ENCODE results near the gene MEIS2.

The MEIS2 gene

DNA sequence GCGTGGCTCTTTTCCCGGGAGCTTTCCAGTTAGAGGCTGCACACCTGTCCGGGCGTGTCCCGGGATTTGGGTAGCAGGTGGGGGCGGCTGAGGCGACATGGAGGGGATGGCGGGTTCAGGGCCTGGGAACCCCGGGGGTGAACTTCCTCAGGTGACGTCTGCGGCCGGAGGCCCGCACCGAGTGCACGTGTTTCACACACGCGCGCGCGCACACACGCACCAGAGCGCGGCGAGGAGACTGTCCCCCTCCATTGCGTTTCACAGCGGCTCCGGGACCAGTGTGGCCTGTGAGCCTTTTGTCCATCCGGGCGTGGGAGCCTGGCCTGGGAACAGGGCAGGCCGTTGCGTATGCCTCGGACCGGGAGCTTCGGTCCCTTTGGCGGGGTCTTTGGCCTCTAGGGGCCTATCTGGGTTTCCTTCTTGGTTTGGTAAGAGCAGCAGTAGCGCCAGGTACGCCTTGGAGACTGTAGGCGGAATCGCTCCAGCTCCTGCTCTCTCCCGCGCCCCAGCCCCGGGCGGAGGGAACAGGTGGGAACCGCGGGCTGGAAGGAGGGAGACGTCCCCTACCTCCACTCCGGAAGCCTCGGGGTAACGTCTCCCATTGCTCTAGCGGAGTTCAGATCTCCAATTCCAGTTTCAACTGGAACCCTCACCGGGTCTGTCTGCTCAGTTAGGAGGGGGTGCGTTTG, 220.0 kb downstream of the MEIS2 start:
- DNase-seq (ENCODE audit: low read depth, low spot score), result no peak

DNA sequence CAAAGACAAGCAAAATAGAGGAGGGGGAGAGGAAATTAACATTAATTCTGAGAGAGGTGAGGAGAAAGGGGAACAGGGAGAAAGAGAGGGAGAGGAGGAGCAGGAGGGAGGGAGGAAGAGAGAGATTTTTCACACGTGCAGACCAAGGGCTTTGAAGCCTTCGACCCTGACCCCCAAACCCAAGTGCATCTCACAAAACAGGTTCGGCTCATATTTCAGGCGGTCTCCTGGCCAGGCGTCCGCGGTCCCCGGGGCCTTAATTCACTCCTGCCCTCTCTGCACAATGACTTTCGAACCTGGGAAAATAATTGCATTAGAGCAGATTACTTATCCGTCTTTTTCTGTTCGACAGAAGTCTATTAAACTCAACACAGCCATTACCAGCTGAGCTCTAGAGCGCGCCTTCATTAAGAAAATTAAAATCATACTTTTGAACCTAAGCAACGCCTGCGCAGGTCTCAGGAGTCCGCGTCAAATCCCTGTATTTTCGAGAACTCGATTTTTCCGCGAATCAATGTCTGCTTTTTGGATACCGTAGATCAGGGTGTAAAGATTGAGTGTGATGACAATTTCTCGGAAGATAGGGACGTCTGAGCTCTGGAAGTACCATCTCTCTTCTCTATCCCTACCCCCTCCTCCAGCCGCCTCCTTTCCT, 220.7 kb downstream of the MEIS2 start:
- no peak for DNase-seq (ENCODE audit: low read depth, low spot score)

DNA sequence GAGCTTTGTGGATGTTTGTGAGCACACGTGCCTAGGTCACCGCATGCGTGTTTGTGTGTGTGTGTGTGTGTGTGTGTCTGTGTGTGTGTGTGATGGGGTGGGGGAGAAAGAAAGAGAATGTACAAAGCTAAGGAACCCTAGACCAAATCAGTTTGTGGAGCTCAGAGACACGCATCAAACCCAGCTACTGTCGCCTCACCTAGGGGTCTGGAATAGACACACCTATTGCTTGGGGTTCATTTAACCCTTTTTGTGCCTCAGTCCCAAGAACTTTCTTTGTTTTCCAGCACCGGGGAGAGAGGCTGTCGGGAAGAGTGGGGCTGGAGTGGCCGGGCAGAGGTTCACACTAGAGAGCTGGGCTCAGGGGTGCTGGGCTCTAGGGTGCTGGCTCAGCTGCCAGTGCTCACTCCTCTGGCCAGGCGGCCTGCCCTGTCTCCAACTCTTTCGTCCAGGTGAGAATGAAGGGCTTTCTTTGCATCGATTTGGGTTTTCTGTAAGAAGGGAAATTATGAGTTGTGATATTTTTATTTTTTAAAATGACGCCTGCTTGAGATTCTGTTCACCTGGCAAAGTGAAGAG, 221.6 kb downstream of the MEIS2 start:
- DNase-seq (ENCODE audit: low read depth, low spot score), result no peak

DNA sequence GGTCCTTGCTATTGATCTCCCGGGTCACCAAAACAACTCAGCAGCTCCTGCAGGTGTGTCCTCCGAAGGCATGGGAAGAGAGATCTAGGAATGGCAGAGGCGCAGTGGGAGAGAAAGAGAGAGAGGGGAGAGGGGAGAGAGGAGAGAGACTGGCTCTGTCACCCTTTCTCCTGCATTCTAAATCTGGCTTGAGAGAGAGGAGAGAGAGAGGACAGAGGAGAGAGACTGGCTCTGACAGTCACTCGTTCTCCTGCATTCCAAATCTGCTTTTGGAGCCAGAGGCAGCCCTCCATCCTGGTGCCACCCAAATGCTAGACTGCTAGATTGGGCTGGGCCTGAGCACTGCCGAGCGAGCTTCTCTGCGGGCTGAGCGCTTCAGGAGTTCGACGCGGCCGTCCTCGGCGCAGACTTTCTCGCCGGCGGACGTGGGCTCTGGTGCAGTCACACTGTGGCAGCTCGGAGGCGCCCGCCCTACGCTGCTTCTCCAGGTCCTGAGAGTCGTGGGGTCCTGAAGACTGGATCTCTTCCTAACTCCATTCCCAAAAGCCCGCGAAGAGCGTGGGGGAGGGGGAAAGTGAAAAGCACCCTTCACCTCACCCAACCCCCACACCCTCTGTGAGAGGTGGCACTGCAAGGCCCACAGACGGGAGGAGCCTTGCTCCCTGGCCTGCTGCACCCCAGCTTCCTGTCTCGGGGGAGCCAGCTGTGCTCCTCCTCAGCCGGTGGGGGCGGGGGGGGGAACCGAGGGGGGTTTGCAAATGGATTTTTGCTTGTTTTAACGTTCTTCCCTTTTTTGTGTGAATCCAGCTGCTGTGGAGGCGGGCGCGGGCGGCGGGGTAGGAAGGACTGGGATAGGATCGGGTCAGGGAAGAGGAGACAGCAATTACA, 222.3 kb downstream of the MEIS2 start:
- DNase-seq (ENCODE audit: low read depth, low spot score), result no peak

DNA sequence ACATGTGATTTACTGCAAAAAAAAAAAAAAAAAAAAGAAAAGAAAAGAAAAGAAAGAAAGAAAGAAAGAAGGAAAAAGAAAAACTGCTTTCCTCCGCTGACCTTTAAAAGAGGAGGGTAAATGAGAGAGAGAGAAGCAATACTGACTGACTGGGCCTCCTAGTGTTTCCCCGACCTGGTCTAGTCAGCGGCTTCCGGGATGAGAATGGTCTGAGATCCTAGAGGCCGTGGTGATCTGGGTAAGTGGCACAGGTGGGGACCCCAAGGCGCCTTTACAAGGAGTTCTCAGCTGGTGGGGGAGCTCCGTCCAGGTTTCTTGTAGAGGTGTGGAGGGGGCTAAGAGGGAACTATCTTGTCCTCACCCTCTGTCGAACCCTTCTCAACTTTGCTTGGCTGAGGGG, 223.1 kb downstream of the MEIS2 start:
- DNase-seq (ENCODE audit: low read depth, low spot score), result no peak

DNA sequence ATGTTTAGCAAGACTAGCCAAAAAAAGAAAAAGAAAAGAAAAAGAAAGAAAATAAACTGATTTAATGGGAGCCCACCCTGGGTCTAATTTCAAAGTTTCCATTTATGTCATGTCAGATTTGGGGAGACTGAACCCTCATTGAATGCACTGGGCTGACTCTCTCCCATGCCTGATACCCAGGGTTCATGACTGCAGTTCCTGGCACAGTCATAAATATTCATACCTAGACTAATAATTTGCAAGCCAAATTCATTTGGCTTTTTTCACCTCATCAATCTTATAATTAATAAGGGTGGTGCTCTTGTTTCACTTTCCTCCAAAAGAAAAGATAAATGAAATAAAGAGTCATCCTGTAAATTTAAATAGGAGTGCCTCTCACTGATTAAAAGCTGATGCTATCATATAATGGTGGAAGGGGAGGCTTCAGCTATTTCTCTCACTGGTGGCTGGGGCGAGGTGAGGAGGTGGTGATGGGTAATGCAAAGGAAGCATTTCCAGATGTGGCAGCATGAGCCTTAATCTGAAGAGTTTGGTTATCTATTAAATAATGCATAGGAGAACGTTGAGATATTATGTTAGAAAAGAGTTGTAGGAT, 224.5 kb downstream of the MEIS2 start:
- no peak for DNase-seq (ENCODE audit: low read depth, low spot score)

DNA sequence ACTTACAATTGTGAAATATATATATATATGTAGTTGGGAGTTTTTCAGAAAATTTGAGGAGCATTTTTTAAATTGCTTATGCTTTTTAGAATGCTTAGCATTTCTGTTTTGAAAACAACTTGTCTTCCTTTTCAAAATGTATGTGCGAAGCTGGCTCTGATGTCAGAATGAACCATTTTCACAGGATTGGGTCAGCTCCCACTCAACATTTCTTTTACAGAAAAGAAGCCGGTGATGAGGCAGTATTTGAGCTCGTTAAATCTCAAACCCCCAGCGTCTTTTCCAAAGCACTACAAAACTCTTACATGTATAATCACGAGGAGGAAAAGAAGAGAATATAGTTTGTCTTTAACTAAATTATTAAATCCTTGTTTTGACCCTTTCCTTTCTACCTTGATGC, 225.4 kb downstream of the MEIS2 start:
- no peak for DNase-seq (ENCODE audit: low read depth, low spot score)

DNA sequence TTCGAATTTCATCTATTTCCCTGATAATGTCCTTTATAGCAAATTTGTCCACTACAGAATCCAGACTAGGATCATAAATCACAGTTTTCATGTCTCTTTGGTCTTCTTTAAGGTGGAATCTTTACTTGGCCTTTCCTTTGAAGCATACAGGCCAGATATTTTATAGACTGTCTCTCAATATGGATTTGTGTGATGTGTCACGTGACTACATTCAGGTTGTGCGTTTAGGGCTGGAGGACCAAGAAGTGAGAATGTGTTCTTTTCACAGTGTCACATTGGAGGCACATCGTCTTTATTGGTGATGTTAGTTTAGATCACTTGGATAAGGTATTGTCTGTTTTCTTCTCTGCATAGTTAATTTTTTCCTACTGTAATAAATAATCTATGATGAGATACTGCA, 232.9 kb downstream of the MEIS2 start:
- no peak for DNase-seq (ENCODE audit: low read depth, low spot score)

DNA sequence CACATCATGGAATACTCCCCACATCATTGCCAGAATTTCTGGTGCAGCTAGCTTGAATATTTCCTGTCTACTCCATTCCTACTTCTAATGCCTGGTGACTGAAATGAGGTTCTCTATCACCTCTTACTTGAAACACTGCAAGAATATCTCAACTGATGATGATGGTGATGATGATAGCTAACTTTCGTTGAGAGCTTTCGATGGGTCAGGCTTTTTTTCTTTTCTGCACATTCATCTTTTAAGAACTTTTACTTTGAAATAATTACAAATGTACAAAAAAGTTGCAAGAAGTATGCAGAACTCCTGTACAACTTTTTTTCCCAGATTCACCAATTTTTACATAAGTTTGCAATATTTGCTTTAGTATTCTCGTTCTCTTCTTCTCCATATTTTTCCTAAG, 233.5 kb downstream of the MEIS2 start:
- no peak for DNase-seq (ENCODE audit: low read depth, low spot score)

DNA sequence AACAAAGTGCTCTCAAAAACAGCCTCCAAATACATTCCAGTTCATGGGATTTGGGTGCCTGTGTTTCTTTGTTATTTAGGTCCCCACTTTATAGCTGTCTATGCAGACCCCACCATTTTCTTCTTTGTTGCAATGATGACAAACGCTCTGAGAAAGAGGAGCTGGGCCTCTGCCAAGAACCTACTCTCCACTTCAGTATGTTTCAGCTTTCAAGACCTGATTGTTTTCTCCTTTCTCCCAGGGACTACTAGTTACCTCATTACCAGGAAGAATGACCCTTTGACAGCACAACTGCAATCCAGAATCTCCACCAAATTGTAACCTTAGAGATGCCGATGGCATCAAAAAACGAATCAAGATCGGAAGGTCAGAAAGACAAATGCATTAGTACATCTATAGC, 236.8 kb downstream of the MEIS2 start:
- DNase-seq (ENCODE audit: low read depth, low spot score), result no peak

DNA sequence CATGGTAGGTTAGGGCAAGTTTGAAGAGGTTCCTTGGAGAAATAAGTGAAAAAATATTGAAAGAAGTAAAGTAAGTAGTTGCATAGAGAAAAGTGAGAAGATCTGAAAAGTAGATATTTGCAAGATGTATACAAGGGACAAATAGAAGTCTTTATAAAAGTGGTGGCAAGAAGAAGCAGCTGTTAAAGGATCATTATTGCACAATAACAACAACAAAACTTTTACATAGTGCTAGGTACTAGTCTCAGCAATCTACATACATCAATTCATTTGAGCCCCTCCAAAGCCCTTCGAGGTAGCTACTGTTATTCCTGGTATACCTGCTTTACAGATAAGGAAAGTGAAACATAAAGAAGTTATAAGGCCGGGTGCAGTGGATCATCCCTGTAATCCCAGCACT, 239.6 kb downstream of the MEIS2 start:
- DNase-seq (ENCODE audit: low read depth, low spot score), result no peak

DNA sequence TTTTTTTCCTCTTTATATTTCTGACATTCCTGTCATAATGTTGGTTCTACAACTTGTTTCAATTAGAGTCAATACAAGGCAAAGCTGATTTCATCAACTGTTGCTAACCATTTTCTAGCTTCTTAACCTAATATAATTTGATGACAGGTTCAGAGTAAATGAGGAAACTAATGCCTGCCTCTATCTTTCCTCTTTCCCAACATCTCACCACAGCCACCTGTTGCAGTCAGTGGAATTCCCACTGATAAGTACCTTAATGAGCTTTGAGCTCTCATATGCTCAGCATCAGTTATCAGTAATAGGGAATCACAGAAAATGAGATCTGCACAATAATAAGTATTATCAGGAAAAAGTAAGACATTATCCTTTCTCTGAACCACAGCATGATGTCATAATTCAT, 241.9 kb downstream of the MEIS2 start:
- no peak for DNase-seq (ENCODE audit: low read depth, low spot score)

DNA sequence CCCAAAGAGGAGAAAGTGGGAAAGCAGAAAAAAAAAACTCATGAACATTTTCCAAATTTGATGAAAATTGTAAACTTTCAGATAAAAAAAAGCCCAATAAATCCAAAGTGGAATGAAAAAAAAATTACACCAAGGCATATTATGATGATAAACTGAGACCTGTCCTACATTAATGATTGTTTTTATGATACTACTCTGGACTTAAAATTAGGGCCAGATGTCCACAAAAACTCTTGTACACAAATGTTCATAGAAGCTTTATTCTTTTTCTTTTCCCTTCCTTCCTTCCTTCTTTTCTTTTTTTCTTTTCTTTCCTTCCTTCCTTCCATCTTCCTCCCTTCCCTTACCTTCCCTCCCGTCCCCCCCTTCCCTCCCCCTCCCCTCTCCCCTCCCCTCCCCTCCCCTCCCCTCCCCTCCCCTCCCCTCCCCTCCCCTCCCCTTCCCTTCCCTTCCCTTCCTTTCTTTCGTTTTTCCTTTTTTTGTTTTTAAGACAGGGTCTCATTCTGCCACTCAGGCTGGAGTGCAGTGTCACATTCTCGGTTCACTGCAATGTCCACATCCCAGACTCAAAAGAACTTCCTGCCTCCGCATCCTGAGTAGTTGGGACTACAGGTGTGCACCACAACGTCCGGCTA, 243.9 kb downstream of the MEIS2 start:
- no peak for DNase-seq (ENCODE audit: low read depth, low spot score)

DNA sequence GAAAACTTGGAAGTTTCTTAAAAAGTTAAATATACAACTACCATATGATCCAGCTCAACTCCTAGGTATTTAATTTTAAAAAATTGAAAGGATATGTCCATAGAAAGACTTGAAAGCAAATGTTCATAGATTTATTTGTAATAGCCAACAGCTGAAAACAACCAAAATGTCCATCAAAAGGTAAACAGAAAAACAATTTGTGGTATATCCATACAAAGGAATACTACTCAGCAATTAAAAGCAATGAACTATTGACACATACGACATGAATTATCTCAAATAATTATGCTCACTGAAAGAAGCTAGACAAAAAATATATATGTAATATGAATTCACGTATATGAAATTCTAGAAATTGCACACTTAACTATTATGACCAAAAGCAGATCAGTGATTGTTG, 249.5 kb downstream of the MEIS2 start:
- DNase-seq (ENCODE audit: low read depth, low spot score), result no peak

DNA sequence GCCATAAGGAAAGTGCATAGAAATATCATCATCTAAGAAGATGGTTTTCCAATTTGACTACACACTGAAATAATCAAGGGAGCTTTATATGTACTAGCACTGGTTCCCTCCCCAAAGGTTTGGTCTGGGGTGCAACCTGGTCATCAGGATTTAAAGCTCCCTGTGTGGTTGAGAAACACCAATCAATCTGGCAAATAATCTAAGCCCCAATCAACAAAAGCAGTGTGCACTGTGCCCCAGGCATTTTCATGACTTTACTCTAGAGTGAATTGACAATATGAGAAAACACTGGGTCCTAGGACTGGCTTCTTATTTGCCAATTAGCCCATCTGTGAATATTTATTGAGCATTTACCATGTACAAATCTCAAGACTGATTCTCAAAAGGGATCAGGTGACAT, 255.1 kb downstream of the MEIS2 start:
- no peak for DNase-seq (ENCODE audit: low read depth, low spot score)

DNA sequence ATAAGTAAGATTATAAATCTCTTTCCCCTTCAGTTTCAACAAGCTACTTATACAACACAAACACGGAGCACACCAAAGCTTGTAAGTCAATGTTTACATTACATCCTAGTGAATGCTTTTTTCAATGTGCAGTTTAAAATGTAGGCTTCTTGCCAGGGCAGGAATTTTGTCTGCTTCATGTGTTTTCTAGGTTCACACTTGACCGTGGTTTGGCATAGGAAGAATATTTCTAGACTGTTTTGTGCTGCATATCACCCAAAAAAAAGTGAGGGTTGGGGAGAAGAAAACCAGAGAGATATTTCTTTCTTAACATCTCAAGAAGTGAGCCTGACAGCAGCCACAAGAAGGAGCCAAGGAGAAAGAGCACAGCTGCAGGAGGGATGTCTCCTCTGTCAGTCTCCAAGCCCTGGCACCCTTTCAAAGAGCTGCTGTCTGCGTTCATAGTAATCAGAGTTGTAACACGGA, 255.8 kb downstream of the MEIS2 start:
- no peak for DNase-seq (ENCODE audit: low read depth, low spot score)

DNA sequence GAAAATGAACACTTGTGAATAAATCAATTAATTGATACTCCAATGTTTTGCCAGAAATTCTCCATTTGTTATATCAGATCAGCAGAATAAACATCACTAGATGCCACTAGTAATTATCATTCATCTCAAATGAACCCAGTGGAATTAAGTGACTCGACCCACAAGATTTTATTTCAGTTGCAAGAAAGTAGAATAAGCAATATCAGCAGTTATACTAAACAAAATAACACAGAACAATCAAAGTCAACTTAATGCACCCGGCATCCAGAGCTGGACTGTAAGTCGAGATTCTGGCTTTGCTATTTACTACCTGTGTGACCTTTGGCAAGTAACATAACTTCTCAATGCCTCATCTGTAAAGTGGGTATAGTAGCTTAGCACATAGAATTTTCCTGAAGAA, 256.5 kb downstream of the MEIS2 start:
- no peak for DNase-seq (ENCODE audit: low read depth, low spot score)

DNA sequence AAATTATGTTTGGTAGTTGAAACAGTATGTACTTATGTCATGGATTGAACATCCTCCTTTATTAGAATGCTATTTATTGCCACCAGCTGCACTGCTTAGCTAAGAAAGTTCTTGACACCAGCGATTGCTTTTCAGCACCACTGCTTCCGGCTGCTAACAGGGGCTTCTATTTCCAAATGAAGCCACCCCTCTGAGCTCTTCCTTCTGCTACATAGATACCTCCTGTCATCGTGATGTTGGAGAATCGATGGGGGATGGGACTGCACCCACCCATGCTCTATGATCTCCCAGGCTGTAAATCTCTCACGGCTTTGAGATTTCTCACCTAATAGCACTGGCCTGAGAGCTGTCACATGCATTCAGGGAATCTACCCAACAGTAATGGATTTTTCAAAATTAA, 259.2 kb downstream of the MEIS2 start:
- no peak for DNase-seq (ENCODE audit: low read depth, low spot score)

All from iPS DF 19.7 (cell line).